NCI-H748 (cell line): Measurements from ENCODE around the gene PNPLA7.
A peak's percentile ranks its signal among the peaks of the same experiment; 100 is the strongest.

Source experiments
- DNase-seq: peaks from one replicate; lab custom pipeline; 2025; ENCODE audit not compliant: unreplicated experiment; lab: John Stamatoyannopoulos, UW

PNPLA7 gene

DNA sequence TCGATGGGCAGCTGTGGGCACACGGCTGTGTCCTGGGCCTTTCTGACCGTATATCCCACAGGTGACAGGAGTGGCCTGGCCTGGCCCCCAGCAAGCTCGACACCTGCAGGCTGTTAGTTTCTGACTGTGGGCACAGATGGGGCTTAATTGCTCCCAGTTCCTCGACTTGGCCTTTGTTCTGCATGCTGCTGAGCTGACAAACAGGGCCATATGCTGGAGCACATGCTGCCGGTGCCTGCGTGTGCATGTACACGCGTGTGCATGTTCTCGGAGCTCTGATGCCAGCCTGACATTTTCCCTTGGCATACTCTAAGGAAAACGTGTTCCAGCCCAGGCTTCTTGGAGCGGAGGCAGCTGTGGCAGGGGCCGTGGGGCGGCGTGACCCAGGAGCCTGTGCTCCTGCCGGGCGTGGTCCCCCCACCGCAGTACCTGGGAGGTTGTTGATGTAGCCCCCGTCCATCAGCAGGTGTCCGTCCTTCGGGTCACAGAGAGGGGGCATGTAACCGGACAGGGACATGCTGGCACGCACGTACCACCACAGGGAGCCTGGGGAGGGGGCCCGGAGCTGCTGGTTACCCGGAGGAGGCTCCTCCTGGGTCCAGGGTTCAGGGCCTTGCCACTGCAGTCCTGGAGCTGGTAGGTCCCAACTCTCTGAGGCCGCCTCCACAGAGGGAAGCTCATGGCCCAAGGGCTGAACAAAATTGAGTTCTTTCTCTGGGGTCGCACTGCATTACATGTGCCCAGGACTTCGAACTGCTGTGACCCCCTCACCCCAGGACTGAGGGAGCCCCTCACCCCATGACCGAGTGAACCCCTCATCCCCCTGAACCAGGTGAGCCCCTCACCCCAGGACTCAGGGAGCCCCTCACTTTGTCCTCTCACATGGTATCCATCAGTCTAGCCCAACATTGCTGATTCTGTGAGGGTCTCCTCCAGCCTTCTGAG, 86.9 kb downstream of the PNPLA7 start:
- no peak for DNase-seq

DNA sequence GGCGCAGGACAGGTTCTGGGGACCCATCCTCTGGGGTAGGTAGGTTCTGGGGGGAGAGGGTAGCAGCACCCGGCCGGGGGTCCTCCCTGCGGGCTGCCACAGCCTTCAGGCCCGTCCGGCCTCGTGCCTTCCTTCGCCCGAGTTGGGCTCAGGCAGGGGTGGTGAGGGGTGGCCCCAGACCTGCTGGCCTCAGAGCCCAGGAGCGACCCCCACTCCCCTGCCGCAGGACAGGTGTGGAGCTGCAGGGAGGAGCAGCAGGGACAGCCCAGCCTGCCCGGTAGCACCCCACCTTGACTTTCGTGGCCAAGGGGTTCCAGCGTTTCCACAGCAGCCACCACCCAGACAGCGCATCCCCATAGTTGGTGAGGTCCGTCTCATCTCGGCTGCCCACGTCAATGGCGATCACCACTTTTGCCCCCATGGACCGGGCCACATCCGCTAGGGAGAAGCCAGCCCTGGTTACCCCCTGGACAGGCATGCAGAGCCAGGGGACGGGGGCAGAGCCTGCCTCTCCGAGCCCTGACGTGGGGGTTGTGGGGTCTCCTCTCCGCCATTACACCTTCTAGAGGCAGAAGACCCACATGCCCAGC, 87.7 kb downstream of the PNPLA7 start:
- DNase-seq = no peak

DNA sequence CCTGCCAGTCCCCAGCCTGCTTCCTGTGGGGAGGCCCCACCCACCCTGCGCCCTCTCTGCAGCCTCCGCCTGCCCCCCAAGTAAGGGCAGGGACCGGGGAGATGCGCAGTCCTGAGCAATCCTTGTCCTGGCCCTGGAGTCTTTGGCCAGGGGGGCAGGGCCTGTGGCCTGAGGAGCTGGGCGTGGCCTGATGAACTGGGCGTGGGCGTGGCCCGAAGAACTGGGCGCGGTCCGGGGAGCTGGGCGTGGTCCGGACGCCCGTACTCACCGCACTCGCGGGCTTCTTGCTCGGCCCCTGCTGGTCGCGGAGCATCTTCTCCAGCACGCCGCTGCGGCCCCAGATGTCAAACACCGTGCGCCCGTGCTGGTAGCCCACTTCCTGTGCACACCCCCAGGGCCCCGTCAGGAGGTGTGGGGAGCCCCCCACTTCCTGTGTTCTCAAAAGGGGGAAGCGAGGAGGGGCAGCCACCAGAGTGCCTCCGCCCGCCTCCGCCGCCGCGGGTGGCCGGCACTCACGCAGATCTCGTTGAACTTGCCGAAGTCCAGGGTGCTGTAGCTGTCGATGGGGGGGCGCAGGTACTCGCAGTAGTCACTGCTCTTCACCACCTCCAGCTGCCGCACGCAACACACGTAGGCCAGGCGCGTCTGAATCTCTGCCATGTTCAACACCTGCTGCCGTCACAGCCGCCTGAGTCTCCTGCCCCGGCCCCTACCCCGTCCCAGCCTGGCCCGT, 88.4 kb downstream of the PNPLA7 start:
- DNase-seq = peak; percentile 38

DNA sequence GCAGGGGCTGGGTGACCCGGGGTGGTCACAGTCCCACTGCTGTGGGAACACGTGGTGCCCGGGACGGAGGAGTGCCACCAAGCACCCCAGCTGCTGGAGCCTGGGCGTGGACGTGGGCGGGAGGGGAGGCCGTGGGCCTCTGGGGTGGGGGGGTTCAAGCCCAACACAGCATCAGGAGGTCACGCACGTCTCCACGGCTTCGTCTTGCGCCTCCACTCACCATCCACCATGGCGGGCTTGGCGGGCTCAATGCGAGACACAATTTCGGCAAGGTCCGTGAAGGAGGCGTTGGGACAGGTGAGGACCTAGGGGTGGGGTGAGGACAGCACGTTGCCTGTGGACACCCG, 88.9 kb downstream of the PNPLA7 start:
- DNase-seq = no peak

GRCh38 chr9:137460363-137461315, 89.6 kb downstream of the PNPLA7 start:
- DNase-seq = no peak

DNA sequence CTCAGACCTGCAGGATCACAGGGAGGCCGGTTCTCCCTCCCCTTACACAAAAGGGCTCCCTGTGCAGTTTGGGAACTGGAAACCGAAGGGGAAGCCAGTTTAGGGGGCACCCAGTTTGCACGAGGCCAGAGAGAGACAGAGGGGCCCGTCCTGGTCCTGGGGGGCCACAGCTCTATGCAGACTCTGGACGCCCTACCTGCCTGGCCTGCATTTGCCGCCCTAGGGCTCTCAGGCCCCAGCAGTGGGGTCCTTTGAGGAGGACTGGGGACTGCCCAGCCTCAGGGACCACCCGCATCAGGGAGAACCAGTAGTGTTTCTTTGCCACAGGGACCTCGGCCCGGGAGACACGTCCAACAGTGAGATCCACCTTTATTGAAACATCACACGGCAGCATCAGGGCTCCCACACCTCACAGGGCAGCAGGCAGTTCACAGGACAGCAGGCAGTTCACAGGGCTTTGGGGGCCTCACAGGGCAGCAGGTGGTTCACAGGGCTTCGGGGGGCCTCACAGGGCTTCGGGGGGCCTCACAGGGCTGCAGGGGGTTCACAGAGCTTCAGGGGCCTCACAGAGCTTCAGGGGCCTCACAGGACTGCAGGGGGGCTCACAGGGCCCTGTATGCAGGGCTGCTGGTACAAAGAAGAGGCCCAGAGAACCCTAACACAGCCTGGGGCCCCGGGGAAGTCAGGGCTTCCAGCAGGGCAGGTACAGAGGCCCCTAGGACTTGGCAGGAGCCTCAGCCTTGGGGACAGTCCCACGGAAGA, 90.4 kb downstream of the PNPLA7 start:
- no peak for DNase-seq

DNA sequence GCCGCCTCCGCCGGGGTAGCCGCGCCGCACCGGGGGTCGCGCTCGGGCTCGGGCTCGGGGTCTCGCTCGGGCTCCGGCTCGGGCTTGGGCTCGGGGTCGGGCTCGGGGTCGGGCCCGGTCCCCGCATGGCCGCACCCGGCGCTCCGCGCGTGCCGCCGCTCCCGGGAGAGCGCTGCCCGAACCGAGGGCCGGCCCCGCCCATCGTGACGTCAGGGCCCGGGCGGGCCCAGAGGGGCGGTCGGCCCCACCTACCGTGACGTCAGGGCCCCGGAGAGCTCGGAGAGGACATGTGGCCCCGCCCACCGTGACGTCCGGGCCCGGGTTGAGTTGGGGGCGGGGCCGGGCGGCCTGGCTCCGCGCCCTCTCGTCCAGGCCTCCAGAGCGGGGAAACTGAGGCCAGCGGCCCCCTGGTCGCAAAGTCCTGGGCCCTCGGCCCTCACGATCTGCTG, 91.0 kb downstream of the PNPLA7 start, which contains the start of gene NSMF:
TSS of gene NSMF (minus strand) at position 183 of the 449 bp plus-strand sequence. CDS start 232 bp downstream, outside the sequence.
- peak; percentile 90 for DNase-seq

DNA sequence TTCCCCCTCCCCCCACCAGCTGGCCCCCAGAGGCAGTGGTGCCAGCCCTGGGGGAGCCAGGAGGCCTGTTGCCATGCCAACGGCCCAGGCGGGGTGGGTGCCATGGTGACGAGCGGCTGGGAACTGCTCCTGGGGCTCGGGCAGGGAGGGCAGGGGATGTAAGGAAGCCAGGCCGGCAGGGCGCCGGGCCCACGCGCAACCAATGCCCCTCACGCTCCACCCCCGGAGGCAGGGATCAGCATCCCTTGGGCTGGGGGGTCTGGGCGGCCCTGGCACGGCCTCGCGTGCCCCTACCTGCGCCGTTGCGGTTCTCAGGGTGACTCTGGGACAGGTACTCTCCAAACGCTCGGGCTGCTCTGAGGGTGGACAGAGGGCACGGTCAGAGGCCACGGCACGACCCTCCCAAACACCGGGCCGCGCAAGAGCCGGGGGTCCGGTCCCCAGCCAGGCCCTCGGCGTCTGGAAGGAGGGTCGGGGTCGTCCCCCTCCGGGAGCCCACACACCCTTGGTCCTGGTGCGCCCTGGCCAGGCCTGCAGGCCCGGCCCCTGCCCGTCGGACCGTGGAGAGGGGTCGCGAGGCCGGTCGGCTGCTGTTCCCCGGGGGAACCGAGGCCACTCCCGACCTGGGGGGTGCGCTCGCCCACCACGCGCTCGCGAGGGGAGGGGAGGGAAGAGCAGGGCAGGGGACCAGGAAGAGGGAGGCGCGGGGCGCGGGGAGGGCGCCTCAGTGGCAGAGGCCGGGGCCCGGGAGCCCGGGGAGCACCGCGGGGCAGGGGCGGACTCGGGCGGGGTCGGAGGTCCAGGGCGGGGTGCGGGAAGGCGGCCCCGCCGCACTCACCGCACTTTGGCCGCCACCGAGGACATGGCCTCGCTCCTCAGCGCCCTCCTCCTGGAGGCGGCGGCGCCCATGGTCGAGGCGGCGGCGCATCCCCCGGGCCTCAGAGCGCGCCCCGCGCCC, 91.7 kb downstream of the PNPLA7 start:
- peak; percentile 77 for DNase-seq

GRCh38 chr9:137457406-137458193, 92.6 kb downstream of the PNPLA7 start:
- DNase-seq = no peak

- DNase-seq = no peak
Measured at GRCh38 chr9:137456864-137457405, 93.3 kb downstream of the PNPLA7 start.

DNA sequence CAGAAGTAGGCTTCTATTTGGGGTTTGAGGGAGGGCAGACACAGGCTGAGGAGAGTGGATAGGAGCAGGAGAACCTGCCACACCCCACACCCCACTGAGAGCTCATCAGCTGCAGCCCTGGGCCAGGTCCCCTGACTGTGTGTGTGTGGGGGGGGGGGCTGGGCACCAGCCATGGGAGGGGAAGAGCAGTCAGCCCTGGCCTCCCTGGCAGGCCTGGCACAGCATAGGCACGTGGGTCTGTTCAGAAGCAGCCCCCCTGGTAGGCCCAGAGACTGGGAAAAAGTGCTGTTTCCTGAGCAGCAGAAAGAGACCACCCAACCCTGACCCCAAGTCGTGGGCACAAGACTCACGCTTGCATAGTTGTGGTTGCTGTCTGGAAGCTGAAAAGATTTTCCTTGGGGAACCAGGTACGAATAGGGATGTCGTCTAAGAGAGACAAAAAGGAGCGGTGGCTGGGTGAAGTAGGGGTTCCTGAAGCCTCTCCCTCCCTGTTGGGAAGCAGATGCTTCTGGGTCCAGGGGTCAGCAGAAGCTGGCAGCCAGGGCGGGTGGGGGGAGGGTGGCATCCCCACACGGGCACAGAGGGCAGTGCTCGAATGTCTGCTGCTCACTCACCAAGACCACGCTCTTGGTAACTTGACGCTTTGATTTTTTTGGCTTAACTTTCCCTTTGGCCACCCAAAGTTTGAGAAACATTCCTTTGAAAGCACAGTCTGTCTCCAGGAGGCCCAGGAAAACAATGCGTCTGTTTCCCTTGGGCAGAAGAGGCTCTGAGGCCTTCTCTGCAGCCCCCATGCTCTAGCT, 93.9 kb downstream of the PNPLA7 start:
- no peak for DNase-seq

DNA sequence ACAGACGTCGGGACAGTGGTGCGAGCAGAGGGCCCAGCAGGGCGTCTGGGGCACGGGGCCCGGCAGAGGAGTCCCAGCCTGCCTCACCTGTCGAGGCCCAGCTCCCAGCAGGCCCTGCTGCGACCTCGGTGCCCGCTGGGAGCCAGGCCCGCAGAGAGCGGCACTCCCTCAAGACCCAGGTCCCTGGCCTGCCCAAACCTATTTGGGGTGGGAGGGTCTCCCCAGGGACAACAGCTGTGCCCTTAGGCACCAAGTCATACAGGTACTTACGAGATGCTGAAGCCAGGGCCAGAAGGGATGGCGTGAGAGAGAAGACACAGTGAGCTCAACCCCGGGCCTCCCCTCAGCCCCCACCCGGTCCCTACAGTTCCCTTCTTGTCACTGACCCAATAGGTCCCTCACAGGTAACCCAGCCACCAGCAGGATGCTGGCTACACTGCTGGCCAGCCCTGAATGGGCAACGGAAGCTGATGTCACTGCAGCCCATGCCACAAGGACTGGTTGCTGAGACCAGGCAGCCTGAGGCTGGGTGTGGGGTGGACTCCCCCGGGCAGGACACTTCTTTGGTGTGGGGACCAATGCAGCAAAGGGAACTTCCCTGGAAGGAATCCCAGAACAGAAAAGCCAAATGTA, 94.7 kb downstream of the PNPLA7 start:
- no peak for DNase-seq

- DNase-seq = no peak
Measured at GRCh38 chr9:137454597-137455358, 95.4 kb downstream of the PNPLA7 start.

DNA sequence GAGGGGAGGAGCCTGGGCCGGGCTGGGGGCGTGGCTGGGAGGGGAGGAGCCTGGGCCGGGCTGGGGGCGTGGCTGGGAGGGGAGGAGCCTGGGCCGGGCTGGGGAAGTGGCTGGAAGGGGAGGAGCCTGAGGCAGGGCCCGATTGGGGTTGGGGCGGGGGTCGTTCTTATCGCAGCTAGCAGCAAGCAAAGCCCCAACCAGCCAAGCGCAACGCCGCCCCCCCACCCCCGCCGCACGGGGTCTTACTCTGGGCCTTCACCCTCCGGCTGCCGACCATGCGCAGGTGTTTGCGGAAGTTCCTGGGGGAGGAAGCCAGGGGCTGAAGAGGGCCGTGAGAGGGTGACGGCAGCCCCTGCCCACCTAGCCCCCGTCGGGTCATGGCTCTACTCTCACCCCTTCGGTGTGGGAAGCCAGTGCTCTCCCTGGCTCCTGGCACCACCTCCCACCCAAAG, 96.0 kb downstream of the PNPLA7 start:
- DNase-seq = no peak

- DNase-seq = peak; percentile 26
Measured at GRCh38 chr9:137453643-137454081, 96.5 kb downstream of the PNPLA7 start.
